OCI-LY1 (cell line): ENCODE results near the gene CLDN5.

ENCODE experiments used
- CTCF ChIP-seq: fragments of 200-600 bp; sonication (generic), shearing (Covaris generic); IDR thresholded peaks from 2 replicates; pipeline ENCODE4 v1.5.1; 2017; ENCODE audit warnings: mild to moderate bottlenecking, antibody characterized with exemption, low read length, moderate library complexity, mixed read lengths
- EZH2 ChIP-seq: fragments of 200-600 bp; sonication (generic), shearing (Covaris generic); IDR thresholded peaks from 2 replicates; pipeline ENCODE4 v1.8.0; 2017; ENCODE audit warnings: borderline replicate concordance, mixed run types, mild to moderate bottlenecking, antibody characterized with exemption, low read length, moderate library complexity, mixed read lengths

GRCh38 chr22:19501897-19502447, 22.2 kb downstream of the CLDN5 start:
- TF ChIP-seq CTCF (no peak), EZH2 (no peak)
